RCC 7860 (cell line): ENCODE results near the gene SYS1.
"Not testable (repeated sequence)": the region's sequence is repeated elsewhere in the genome, so short reads cannot be mapped to it uniquely, and the experiment has no call there.

Source experiments
- DNase-seq: peaks from one replicate; pipeline ENCODE4 v3.0.0-alpha.2; 2015; ENCODE audit warnings: low spot score
- FAIRE-seq: peaks from 2 replicates; lab custom pipeline; 2012; peaks lifted over from hg19 to GRCh38; lab: Jason Lieb, UNC

SYS1 gene

GRCh38 chr20:45339084-45339483, 23.9 kb upstream of the SYS1 start:
- FAIRE-seq: no peak
- no peak for DNase-seq

GRCh38 chr20:45339799-45340198, 23.2 kb upstream of the SYS1 start:
- DNase-seq (no peak), FAIRE-seq (no peak)

GRCh38 chr20:45340236-45340847, 22.6 kb upstream of the SYS1 start:
- no peak for DNase-seq
- FAIRE-seq: no peak

GRCh38 chr20:45340951-45341350, 22.0 kb upstream of the SYS1 start:
- FAIRE-seq (no peak), DNase-seq (no peak)

- FAIRE-seq: no peak
- no peak for DNase-seq
Observed at GRCh38 chr20:45341579-45341938, 21.4 kb upstream of the SYS1 start.

GRCh38 chr20:45341939-45342854, 20.8 kb upstream of the SYS1 start:
- FAIRE-seq: no peak
- peak; percentile 72 for DNase-seq

- DNase-seq: no peak
- FAIRE-seq: no peak
Observed at GRCh38 chr20:45342855-45343531, 20.0 kb upstream of the SYS1 start.

GRCh38 chr20:45343532-45344167, 19.3 kb upstream of the SYS1 start:
- FAIRE-seq (no peak), DNase-seq (no peak)

GRCh38 chr20:45344168-45344860, 18.6 kb upstream of the SYS1 start:
- DNase-seq (peak; percentile 89), FAIRE-seq (peak; percentile 85)

GRCh38 chr20:45345104-45345936, 17.6 kb upstream of the SYS1 start:
- DNase-seq: no peak
- FAIRE-seq: no peak

GRCh38 chr20:45346291-45346718, 16.7 kb upstream of the SYS1 start:
- DNase-seq (peak; percentile 53), FAIRE-seq (no peak)

- no peak for DNase-seq
- no peak for FAIRE-seq
Observed at GRCh38 chr20:45346851-45347250, 16.1 kb upstream of the SYS1 start.

GRCh38 chr20:45347297-45347935, 15.5 kb upstream of the SYS1 start:
- no peak for DNase-seq
- no peak for FAIRE-seq

GRCh38 chr20:45347936-45348778, 14.8 kb upstream of the SYS1 start, which contains the start of gene SDC4:
Gene SDC4 (minus strand): TSS chr20:45348424. CDS start chr20:45348384, 40 bp downstream.
- peak; percentile 61 for DNase-seq
- FAIRE-seq: no peak

GRCh38 chr20:45350217-45350616, 12.7 kb upstream of the SYS1 start:
- DNase-seq: no peak
- FAIRE-seq: no peak

- not testable (repeated sequence) for FAIRE-seq, DNase-seq
Observed at GRCh38 chr20:45350795-45351194, 12.2 kb upstream of the SYS1 start.

GRCh38 chr20:45352729-45353128, 10.2 kb upstream of the SYS1 start:
- FAIRE-seq: no peak

GRCh38 chr20:45353746-45354145, 9.2 kb upstream of the SYS1 start:
- DNase-seq (no peak), FAIRE-seq (no peak)

More at GRCh38 chr20:45352729-45353128, 10.2 kb upstream of the SYS1 start:
- no peak for DNase-seq
